D721Med (cell line): ENCODE data around the gene MSRB1.

Experiments
- DNase-seq: peaks from one replicate; pipeline ENCODE4 v3.0.0; 2011; ENCODE audit warnings: low spot score; ENCODE audit not compliant: insufficient read length
- FAIRE-seq: peaks from 2 replicates; lab custom pipeline; 2011; peaks lifted over from hg19 to GRCh38; lab: Jason Lieb, UNC
- TF ChIP-seq, protein P1 (sequence below): IDR thresholded peaks from 2 replicates; pipeline ENCODE4 v1.5.1; 2012; ENCODE audit warnings: mild to moderate bottlenecking, control low read depth; ENCODE audit not compliant: insufficient read depth; ENCODE audit errors: missing control alignments

The MSRB1 gene

DNA sequence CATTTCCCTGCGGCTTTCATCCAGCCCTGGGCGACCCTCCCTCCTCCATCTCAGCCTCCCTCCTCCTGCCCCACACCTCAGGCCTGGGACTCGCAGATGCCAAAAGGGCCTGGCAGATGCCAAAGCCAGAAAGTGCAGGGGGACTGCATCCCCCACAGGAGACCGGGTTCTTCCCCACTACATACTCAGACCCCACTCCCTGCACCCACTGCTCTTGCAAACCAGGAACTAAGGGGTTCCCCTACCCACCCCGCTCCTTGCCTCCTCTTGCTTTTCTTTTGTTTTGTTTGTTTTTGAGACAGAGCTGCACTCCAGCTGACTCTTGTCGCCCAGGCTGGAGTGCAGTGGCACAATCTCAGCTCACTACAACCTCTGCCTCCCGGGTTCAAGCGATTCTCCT lies 28.0 kb downstream of the MSRB1 start:
- DNase-seq (no peak), FAIRE-seq (no peak)
- TF ChIP-seq, protein P1, sequence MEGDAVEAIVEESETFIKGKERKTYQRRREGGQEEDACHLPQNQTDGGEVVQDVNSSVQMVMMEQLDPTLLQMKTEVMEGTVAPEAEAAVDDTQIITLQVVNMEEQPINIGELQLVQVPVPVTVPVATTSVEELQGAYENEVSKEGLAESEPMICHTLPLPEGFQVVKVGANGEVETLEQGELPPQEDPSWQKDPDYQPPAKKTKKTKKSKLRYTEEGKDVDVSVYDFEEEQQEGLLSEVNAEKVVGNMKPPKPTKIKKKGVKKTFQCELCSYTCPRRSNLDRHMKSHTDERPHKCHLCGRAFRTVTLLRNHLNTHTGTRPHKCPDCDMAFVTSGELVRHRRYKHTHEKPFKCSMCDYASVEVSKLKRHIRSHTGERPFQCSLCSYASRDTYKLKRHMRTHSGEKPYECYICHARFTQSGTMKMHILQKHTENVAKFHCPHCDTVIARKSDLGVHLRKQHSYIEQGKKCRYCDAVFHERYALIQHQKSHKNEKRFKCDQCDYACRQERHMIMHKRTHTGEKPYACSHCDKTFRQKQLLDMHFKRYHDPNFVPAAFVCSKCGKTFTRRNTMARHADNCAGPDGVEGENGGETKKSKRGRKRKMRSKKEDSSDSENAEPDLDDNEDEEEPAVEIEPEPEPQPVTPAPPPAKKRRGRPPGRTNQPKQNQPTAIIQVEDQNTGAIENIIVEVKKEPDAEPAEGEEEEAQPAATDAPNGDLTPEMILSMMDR = no peak

DNA sequence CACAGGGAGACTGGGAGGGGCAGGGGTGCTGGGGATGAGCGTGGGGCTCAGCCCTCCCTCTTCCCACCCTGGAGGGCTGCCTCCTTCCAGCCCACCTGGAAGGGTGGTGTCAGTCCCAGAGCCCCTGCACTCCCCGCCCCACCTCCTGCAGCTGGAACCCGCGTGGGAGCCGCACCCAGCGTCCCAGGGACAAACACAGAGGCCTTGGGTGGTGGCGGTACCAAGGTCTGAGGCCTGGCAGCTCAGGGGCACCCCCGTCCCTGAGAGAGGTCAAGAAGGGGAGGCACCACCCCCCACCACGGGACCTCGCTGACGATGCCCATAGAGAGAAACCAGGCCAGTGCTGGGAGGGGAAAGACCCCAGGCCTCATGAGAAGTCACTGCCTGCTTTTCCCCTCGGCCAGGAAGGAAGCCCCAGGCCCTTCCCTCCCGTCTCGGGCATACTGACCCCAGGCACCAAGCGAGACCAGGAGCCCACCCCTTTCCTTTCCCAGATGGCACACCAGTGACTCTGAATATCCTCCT lies 28.9 kb downstream of the MSRB1 start:
- TF ChIP-seq, protein P1 = no peak
- FAIRE-seq (no peak), DNase-seq (no peak)

DNA sequence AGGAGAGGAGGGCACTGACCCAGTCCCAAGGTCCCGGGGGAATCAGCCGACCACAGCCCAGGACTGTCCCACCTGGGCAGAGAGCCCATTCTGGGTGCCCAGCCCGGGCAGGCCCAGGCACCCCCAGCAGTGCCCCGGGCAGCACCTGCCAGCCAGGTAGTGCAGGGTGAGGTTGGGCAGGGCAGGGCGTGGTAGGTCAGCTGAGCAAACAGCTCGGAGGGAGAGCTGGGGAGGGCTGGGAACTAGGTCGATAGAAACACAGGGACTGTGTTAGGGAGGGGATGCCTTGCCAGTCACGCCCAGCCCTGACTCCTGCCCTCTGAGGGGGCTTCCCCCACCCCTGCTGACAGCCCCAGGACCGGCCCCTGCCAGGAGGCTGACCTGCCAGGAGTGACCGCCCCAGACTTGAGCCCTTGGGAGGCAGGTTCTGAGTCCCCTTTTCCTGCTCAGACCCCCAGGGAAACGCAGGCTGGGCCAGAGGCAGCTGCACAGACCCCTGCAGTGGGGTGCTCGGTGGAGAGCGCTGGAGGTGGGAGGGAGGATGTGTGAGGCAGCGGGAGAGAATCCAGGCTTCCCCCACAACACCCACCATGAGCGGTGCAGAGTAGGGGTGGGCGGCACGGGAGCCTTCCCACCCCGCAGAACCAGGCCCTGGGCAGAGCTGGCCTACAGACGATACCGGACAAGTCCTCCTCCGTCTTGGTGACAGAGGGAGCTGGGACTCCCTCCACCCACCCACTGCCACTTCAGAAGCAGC lies 29.5 kb downstream of the MSRB1 start:
- no peak for DNase-seq
- FAIRE-seq = no peak
- TF ChIP-seq, protein P1 = no peak

DNA sequence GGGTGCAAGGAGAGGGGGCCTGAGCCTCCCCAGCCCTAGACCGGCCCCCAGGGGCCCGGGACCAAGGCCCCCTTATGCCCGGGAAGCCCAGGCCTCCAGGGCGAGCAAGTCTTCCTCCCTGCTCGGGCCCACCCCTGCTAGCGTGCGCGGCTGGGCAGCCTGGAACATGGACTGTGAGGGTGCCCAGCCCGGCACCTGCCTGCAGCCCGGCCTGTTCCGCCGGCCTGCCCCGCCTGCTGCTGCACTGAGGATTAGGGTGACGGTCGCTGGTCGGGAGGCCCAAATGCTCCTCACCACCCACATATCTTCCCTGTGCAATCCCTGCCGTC lies 30.8 kb downstream of the MSRB1 start:
- TF ChIP-seq, protein P1 = no peak
- DNase-seq (no peak), FAIRE-seq (no peak)

DNA sequence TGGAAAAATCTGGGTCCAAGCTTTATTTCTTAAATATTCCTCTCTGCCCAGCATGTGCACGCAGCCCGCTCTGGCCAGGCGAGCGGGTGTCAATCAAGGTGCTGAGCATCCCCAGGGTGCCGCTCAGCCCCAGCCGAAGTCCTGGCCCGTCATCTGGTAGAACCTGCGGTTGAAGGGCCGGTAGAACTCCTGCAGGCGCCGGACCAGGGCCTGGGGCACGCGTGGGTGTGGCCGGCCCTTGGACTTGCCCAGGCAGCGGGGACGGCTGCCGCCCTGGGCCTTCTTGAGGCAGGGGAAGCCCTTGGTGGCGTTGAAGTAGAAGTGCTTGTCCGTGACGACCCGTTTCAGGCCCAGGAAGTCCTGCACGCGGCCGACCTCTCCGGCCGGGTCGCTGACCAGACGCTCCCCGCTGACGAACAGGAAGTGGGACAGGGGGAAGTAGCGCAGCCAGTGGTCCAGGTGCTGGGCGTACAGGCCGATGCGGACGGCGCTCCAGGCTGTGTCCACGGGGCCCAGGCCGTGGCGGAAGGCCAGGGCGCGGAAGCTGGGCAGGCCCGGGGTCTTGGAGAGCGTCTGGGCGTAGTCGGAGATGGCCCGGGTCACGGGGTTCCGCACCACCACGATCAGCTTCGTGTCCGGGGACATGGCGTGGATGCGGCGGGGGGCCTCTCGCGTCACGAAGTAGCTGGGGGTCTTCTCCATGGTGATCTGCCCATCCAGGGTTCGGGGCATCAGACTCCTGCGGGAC lies 31.4 kb downstream of the MSRB1 start:
- TF ChIP-seq, protein P1 = no peak
- no peak for FAIRE-seq
- DNase-seq = no peak

DNA sequence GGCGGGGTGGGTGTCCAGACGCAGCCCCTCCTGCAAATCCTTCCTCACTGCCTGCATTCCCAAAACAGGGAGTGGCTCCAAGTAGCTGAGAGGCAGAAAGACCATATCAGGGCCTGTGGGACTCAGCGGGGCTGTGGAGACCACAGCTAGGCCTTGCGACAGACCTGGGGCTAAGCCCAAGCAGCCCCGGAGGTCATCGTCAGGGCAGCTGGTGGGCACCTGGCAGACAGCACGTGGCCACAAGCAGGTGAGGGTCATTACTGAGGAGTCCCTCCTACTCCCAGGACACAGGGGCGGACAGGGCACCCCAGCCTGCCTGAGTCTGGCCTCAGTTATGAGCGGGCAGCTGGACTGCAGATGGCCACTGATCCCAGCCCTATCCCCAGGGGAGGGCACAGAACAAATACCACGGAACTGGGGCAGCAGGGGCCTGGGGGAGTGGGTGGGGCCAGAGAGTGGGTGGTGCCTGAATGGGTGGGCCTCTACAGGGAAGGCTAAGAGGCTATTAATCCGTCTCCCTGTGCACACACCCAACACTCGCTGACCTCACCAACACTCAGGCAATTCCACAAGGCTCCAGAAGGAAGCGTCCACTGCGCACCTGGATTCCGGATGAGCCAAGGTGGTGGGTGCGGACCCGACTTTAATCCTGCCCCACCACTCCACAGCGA lies 33.3 kb downstream of the MSRB1 start:
- FAIRE-seq (peak; percentile 29), DNase-seq (peak; percentile 99)
- TF ChIP-seq, protein P1 = no peak
